NCI-H345 treated with DMSO at 0.1 percent for 48 hours (cell line): Measurements from ENCODE around the gene STARD6.
"Not testable (repeated sequence)": the region's sequence is repeated elsewhere in the genome, so short reads cannot be mapped to it uniquely, and the experiment has no call there.

Experiments used
- DNase-seq: peaks from one replicate; lab custom pipeline; 2025; ENCODE audit not compliant: unreplicated experiment; lab: John Stamatoyannopoulos, UW

The STARD6 gene, protein sequence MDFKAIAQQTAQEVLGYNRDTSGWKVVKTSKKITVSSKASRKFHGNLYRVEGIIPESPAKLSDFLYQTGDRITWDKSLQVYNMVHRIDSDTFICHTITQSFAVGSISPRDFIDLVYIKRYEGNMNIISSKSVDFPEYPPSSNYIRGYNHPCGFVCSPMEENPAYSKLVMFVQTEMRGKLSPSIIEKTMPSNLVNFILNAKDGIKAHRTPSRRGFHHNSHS

DNA sequence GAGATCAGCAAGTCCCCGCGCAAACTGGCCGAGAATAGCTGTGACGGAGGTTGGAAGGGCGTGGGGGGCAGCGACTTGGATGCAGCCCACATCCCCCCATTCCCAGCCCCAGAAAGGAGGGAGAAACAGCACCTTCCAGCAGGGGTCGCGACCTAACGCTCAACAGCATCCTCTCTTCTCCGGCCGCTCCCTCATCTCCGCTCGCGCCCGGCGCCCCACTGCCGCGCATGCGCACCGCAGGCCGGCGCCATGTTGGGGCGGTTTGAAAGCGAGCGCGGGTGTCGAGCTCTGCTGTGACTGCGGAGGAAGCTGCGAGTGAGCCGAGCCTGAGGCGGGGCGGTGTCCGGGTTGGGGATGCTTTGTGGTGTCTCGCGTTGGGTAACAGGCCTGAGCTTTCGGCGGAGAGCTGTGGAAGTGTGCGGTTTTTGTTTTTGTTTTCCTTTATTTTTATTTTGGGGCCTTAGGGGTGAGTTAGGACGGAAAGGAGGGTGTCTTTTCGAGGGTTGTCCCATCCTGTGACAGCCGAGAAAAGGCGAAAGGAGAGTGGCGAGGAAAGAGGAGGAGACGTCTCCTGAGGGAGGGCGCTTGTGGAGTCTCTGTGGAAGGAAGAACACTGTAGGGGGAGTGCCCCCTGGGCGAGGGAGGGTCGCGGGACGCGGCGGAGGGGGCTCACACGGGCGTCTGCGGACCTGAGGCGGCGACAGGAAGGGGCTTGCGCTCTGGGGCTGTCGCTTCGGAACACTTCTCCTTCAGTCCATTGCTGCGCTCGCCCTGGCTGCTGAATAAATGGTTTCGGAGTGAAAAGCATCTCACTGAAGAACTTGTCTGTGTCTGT is at the start of gene STARD6, which contains the start of gene C18orf54:
Gene STARD6, minus strand, starts transcription at position 199 of the 835 bp plus-strand sequence. CDS start 3,285 bp downstream, outside the sequence.
Gene C18orf54, plus strand, starts transcription at position 247 of the 835 bp plus-strand sequence. CDS start 2,667 bp downstream, outside the sequence.
- peak; percentile 76 for DNase-seq

- DNase-seq, result no peak
These were observed 47.6 kb upstream of the STARD6 start for GRCh38 chr18:54405290-54405689.

GRCh38 chr18:54396760-54397159 is 39.1 kb upstream of the STARD6 start:
- DNase-seq, result no peak

GRCh38 chr18:54393648-54394294 is 36.1 kb upstream of the STARD6 start:
- DNase-seq, result no peak

- DNase-seq, result peak; percentile 64
These were observed 34.9 kb upstream of the STARD6 start for GRCh38 chr18:54392543-54393023.

DNA sequence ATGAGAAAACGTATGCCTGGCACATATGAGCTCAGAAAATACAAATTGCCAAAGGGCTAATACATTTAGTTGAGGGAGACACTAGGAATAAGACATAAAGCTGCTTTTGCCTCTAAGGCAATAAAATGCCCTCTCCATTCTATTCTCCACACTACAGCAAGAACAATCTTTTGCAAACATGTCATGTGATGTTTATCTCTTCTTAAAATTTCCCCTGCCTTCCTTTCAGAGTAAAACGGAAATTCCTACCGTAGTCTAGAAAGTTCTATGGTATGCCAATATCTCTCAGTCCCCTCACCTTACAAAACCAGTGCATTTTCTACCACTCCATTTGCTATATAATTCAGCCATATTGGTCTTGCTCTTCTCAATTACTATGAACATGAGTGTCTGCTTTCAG is 33.2 kb upstream of the STARD6 start:
- DNase-seq, result no peak

DNA sequence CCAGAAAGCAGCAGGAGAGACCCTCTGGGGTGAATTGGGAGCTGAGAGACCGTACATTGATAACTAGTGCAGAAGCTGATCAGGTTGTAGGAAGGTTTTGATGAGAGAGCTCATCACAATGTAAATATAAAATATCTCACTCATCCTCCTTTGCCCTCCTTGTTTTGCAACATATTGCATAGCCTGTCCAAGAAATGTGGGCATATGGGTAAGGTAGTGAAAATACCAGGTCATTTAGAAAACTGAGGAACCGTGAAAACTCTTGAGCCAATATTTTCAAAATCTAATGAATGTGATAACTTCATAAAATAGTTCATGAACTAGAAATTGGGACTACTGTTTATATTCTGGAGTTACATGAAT is 31.5 kb upstream of the STARD6 start:
- no peak for DNase-seq

- no peak for DNase-seq
These were observed 30.8 kb upstream of the STARD6 start for GRCh38 chr18:54388203-54389142.

GRCh38 chr18:54387631-54388030 is 30.0 kb upstream of the STARD6 start:
- DNase-seq, result no peak

GRCh38 chr18:54386800-54387495 is 29.3 kb upstream of the STARD6 start:
- DNase-seq, result not testable (repeated sequence)

GRCh38 chr18:54386043-54386442 is 28.4 kb upstream of the STARD6 start:
- DNase-seq, result no peak

GRCh38 chr18:54382733-54383252 is 25.1 kb upstream of the STARD6 start:
- DNase-seq, result no peak

GRCh38 chr18:54382076-54382475 is 24.4 kb upstream of the STARD6 start:
- DNase-seq, result no peak

- DNase-seq, result no peak
These were observed 24.0 kb upstream of the STARD6 start for GRCh38 chr18:54381640-54382039.

- DNase-seq, result no peak
These were observed 20.4 kb upstream of the STARD6 start for GRCh38 chr18:54378057-54378456.

GRCh38 chr18:54360406-54360805 is 2.7 kb upstream of the STARD6 start:
- DNase-seq, result no peak

DNA sequence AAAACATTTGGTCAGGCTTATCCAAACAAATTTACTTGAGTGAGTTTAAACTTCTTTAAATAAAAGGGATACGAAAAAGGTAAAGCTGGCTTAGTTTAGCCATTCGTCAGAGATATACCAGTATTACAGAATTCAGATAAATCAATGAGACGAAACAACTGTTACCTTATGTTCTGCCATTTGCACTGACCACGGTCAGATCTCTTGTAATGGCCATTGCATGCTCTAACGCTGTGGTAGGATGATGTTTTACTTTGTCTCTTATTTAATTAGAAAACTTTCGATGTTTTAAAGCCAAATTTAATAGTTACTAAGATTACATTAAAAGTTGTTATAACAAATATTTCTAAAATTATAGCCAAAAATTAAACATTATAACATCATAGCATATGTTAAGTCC is 1.6 kb upstream of the STARD6 start:
- no peak for DNase-seq

GRCh38 chr18:54358495-54359040 is 910 bp upstream of the STARD6 start:
- DNase-seq, result no peak

- peak; percentile 63 for DNase-seq
These were observed 487 bp downstream of the STARD6 start for GRCh38 chr18:54357082-54357659.
